Loucy (cell line): ENCODE results near the gene XIRP2.

Experiments
- H2AFZ ChIP-seq: fragments of 200-600 bp; sonication (generic); 2 replicates; pipeline ENCODE4 v1.6.0; 2016; ENCODE audit warnings: antibody characterized with exemption, mild to moderate bottlenecking, low read length, moderate library complexity
- H3F3A ChIP-seq: fragments of 200-600 bp; 2 replicates; pipeline ENCODE4 v1.6.0; 2016; ENCODE audit warnings: antibody characterized with exemption, low read depth, mild to moderate bottlenecking
- H3K27me3 ChIP-seq: fragments of 200-600 bp; sonication (generic); 2 replicates; pipeline ENCODE4 v1.6.1; 2014; ENCODE audit warnings: low read length, mild to moderate bottlenecking; ENCODE audit not compliant: insufficient read depth, poor library complexity, severe bottlenecking
- H3K36me3 ChIP-seq: fragments of 200-600 bp; sonication (generic); 2 replicates; pipeline ENCODE4 v1.6.1; 2016; ENCODE audit warnings: low read length; ENCODE audit not compliant: insufficient read depth
- H3K4me1 ChIP-seq: fragments of 200-600 bp; sonication (generic); 2 replicates; pipeline ENCODE4 v1.5.1; 2014; ENCODE audit warnings: low read length, mild to moderate bottlenecking; ENCODE audit not compliant: insufficient read depth, poor library complexity, severe bottlenecking
- H3K4me2 ChIP-seq: fragments of 200-600 bp; sonication (generic); 2 replicates; pipeline ENCODE4 v1.6.0; 2014; ENCODE audit warnings: antibody characterized with exemption, low read length, low read depth, mild to moderate bottlenecking; ENCODE audit not compliant: poor library complexity, severe bottlenecking
- H3K4me3 ChIP-seq: fragments of 200-600 bp; sonication (generic); 2 replicates; pipeline ENCODE4 v1.5.1; 2014; ENCODE audit warnings: low read length, mild to moderate bottlenecking, mixed read lengths; ENCODE audit not compliant: poor library complexity, severe bottlenecking
- H3K79me2 ChIP-seq: fragments of 200-600 bp; sonication (generic); 2 replicates; pipeline ENCODE4 v1.6.1; 2014; ENCODE audit warnings: low read length; ENCODE audit not compliant: insufficient read depth
- H3K9ac ChIP-seq: fragments of 200-600 bp; sonication (generic); 2 replicates; pipeline ENCODE4 v1.6.0; 2014; ENCODE audit warnings: mild to moderate bottlenecking, low read depth, low read length, moderate library complexity; ENCODE audit not compliant: poor library complexity, severe bottlenecking
- H3K9me2 ChIP-seq: fragments of 200-600 bp; sonication (generic); replicated peaks from 2 replicates; pipeline ENCODE4 v1.6.1; 2016; ENCODE audit warnings: low read depth, low read length, mixed read lengths
- H3K9me3 ChIP-seq: fragments of 200-600 bp; sonication (generic); 2 replicates; pipeline ENCODE4 v1.6.1; 2014; ENCODE audit warnings: mild to moderate bottlenecking, antibody characterized with exemption, low read length, low read depth; ENCODE audit not compliant: insufficient read depth
- H4K20me1 ChIP-seq: fragments of 200-600 bp; sonication (generic); 2 replicates; pipeline ENCODE4 v1.6.0; 2014; ENCODE audit warnings: antibody characterized with exemption, low read length, mild to moderate bottlenecking; ENCODE audit not compliant: insufficient read depth, poor library complexity, severe bottlenecking
- EZH2phosphoT487 ChIP-seq: fragments of 200-600 bp; IDR thresholded peaks from 2 replicates; pipeline ENCODE4 v1.6.1; 2018; ENCODE audit warnings: antibody characterized with exemption, mild to moderate bottlenecking, moderate library complexity, borderline replicate concordance
- TF ChIP-seq, protein P1 (sequence below): fragments of 200-600 bp; sonication (generic); conservative IDR thresholded peaks from 2 replicates; pipeline ENCODE4 v1.5.1; 2014; ENCODE audit warnings: mild to moderate bottlenecking, antibody characterized with exemption, low read length

The XIRP2 gene

DNA sequence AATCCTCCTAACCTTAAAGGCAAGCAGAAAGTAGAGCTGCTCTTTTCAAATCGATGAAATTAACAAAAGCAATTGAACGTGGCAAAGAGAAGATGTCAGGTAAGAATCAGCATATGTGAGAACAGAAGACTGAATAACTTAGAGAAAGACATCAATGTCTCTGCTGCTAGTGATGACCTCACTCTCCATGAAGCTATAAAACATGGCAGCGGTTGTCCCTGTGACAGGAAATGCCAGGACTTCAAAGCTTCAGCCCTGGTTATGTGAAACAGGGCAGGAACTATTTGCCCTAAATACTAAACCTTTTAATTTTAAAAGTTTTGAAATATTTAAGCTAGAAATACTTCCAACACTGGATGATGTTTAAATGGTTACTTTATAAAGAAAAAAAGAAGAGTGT lies 383.7 kb downstream of the XIRP2 start:
- H3K4me3 ChIP-seq, result no peak overlapping the region
- H3K9me3 ChIP-seq, result no peaks in the 10 kb centered on the region
- H3F3A ChIP-seq, result no peaks in the 10 kb centered on the region
- H2AFZ ChIP-seq, result 0 out of 2 replicates have a peak overlapping the region, but pooled peaks have one; percentile 41
- no peaks in the 10 kb centered on the region for H4K20me1 ChIP-seq
- H3K27me3 ChIP-seq, result no peaks in the 10 kb centered on the region
- no peaks in the 10 kb centered on the region for H3K79me2 ChIP-seq
- H3K36me3 ChIP-seq, result no peaks in the 10 kb centered on the region
- no peak overlapping the region for H3K9ac ChIP-seq
- peaks cover 8% of the 10 kb centered on the region for H3K4me1 ChIP-seq
- no peaks in the 10 kb centered on the region for H3K9me2 ChIP-seq
- H3K4me2 ChIP-seq, result no peak overlapping the region
- TF ChIP-seq EZH2phosphoT487, result no peak
- TF ChIP-seq, protein P1, sequence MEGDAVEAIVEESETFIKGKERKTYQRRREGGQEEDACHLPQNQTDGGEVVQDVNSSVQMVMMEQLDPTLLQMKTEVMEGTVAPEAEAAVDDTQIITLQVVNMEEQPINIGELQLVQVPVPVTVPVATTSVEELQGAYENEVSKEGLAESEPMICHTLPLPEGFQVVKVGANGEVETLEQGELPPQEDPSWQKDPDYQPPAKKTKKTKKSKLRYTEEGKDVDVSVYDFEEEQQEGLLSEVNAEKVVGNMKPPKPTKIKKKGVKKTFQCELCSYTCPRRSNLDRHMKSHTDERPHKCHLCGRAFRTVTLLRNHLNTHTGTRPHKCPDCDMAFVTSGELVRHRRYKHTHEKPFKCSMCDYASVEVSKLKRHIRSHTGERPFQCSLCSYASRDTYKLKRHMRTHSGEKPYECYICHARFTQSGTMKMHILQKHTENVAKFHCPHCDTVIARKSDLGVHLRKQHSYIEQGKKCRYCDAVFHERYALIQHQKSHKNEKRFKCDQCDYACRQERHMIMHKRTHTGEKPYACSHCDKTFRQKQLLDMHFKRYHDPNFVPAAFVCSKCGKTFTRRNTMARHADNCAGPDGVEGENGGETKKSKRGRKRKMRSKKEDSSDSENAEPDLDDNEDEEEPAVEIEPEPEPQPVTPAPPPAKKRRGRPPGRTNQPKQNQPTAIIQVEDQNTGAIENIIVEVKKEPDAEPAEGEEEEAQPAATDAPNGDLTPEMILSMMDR, result no peak

DNA sequence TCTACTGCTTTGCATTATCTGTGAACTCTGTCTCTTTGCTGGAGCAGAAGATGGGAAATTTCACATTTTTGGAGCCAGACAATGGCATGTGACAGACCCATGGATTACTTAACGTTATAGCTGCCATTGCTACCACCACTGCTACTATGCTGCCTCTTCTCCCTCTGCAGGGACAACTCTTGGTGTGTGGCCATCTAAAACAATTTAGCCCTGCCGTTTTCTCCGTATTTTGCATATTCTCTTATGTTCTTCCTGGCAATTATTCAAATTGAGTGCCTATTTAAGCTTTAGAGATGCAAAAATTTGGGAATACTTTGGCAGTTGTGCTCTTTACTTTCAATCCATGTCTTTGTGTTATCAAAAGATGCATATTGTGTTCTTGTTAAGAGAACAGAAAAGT lies 386.8 kb downstream of the XIRP2 start:
- no peaks in the 10 kb centered on the region for H4K20me1 ChIP-seq
- peaks cover 8% of the 10 kb centered on the region for H3K4me1 ChIP-seq
- no peaks in the 10 kb centered on the region for H3F3A ChIP-seq
- TF ChIP-seq, protein P1, result no peak
- no peak for TF ChIP-seq EZH2phosphoT487
- no peaks in the 10 kb centered on the region for H3K9me3 ChIP-seq
- no peak overlapping the region for H3K4me2 ChIP-seq
- no peaks in the 10 kb centered on the region for H3K36me3 ChIP-seq
- no peaks in the 10 kb centered on the region for H3K9me2 ChIP-seq
- H3K4me3 ChIP-seq, result no peak overlapping the region
- no peaks in the 10 kb centered on the region for H3K27me3 ChIP-seq
- no peak overlapping the region for H3K9ac ChIP-seq
- H2AFZ ChIP-seq, result no peak overlapping the region
- no peaks in the 10 kb centered on the region for H3K79me2 ChIP-seq

DNA sequence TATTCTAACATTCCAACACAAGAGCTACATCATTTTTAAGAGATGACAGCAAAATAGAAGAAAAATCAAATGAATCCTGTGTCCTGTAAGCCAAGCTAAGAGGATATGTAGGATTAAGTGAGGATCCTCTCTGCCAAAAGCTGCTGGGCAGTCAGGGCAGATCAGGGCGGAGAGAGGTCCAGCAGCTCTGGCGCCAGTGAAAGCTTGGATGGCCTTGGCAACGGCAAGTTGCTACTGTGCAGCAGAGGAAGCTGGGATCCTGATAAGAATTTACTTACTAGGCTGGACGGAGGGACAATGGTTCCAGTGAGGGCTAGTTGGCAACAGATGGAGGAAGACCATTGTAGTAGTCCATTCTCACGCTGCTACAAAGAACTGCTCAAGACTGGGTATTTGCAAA lies 391.5 kb downstream of the XIRP2 start:
- Histone ChIP-seq H3K9me3 (no peaks in the 10 kb centered on the region), H3K27me3 (peaks cover 8% of the 10 kb centered on the region), H2AFZ (no peak overlapping the region), H3K79me2 (no peaks in the 10 kb centered on the region), H3K4me1 (no peaks in the 10 kb centered on the region), H3K4me2 (no peak overlapping the region), H3K36me3 (no peaks in the 10 kb centered on the region), H4K20me1 (no peaks in the 10 kb centered on the region), H3K9me2 (no peaks in the 10 kb centered on the region), H3F3A (no peaks in the 10 kb centered on the region), H3K4me3 (no peak overlapping the region), H3K9ac (no peak overlapping the region)
- no peak for TF ChIP-seq EZH2phosphoT487
- TF ChIP-seq, protein P1, result no peak
